HepG2 (cell line): Measurements from ENCODE around the gene S100Z.

Experiments used
- TBP ChIP-seq: sonication (generic); formaldehyde crosslinking; IDR thresholded peaks from 2 replicates; pipeline ENCODE4 v1.5.0; 2020; ENCODE audit warnings: missing genetic modification reagents
- ZNF333 ChIP-seq: sonication (generic); formaldehyde crosslinking; IDR thresholded peaks from 2 replicates; pipeline ENCODE4 v1.4.0; 2020; ENCODE audit warnings: mild to moderate bottlenecking, missing genetic modification reagents, borderline replicate concordance

- no peak for TF ChIP-seq ZNF333 (CRISPR knock-in tag)
- TF ChIP-seq TBP (CRISPR knock-in tag), result no peak
Measured at GRCh38 chr5:76938177-76938576, 88.4 kb downstream of the S100Z start.
